Tongue (tissue), 2 donors: Measurements from ENCODE around the gene SPEG. TPM values are rescaled to one million over a fixed set of nuclear protein-coding genes. Genes with fewer than 3 reads are reported as not detected.
A peak's percentile ranks its signal among the peaks of the same experiment; 100 is the strongest.

Experiments
- DNase-seq: peaks from one replicate; pipeline ENCODE4 v3.0.0-alpha.2; 2015
- total RNA-seq: library from RNA; depleted of rRNA; stranded (reverse); fragments of >200 nt; gene quantifications from one replicate; pipeline ENCODE4 v1.2.3, GENCODE V29; 2014

The SPEG gene
- total RNA-seq, 1 donor from 2014 or later: 136 TPM

GRCh38 chr2:219497495-219498279 is 63.0 kb downstream of the SPEG start:
- DNase-seq: peak; percentile 82

- peak; percentile 99 for DNase-seq
These were observed 63.8 kb downstream of the SPEG start, which contains the start of gene GMPPA for GRCh38 chr2:219498280-219499057. GMPPA (plus strand) TSS chr2:219498891; CDS start chr2:219499976, 1,085 bp downstream.

- no peak for DNase-seq
These were observed 64.3 kb downstream of the SPEG start for GRCh38 chr2:219499058-219499307.

- no peak for DNase-seq
These were observed 64.9 kb downstream of the SPEG start for GRCh38 chr2:219499555-219499954.

- peak; percentile 48 for DNase-seq
These were observed 65.5 kb downstream of the SPEG start for GRCh38 chr2:219500135-219500534.

- no peak for DNase-seq
These were observed 67.2 kb downstream of the SPEG start for GRCh38 chr2:219501849-219502248.

GRCh38 chr2:219502618-219503017 is 68.0 kb downstream of the SPEG start:
- no peak for DNase-seq

GRCh38 chr2:219505585-219505984 is 70.9 kb downstream of the SPEG start:
- DNase-seq: no peak

- DNase-seq: no peak
These were observed 71.6 kb downstream of the SPEG start for GRCh38 chr2:219506153-219506801.

- DNase-seq: peak; percentile 83
These were observed 72.3 kb downstream of the SPEG start for GRCh38 chr2:219506802-219507526.

GRCh38 chr2:219507581-219508443 is 73.2 kb downstream of the SPEG start:
- peak; percentile 59 for DNase-seq

- DNase-seq: no peak
These were observed 73.7 kb downstream of the SPEG start for GRCh38 chr2:219508444-219508734.

GRCh38 chr2:219508971-219509779 is 74.5 kb downstream of the SPEG start:
- DNase-seq: peak; percentile 89

GRCh38 chr2:219509780-219510511 is 75.3 kb downstream of the SPEG start:
- DNase-seq: peak; percentile 84

- DNase-seq: no peak
These were observed 76.0 kb downstream of the SPEG start for GRCh38 chr2:219510512-219511135.

- DNase-seq: peak; percentile 51
These were observed 77.1 kb downstream of the SPEG start for GRCh38 chr2:219511547-219512325.

GRCh38 chr2:219512524-219513216 is 78.0 kb downstream of the SPEG start:
- peak; percentile 42 for DNase-seq

GRCh38 chr2:219513787-219514186 is 79.1 kb downstream of the SPEG start:
- peak; percentile 48 for DNase-seq
